ENCODE data around the gene NXPH3.

DNA sequence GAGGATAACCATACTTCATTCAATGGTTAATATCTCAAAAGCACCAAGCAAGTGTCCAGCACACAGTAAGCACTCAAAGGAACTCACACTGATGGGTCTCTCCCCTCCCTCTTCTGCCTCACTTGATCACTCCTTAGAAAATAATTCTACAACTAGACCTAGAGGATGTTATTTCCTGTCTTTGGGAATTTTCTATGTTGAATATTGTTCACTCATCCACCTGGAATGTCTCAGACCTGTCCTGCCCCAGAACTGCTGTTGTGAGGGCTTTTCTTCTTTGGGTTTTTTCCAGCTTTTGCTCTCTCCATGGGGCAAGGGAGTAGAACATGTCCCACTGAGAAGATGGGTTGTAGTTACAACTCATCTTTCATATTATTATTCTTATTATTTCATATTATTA lies 25.3 kb downstream of the NXPH3 start:
- TF ChIP-seq, protein P1, sequence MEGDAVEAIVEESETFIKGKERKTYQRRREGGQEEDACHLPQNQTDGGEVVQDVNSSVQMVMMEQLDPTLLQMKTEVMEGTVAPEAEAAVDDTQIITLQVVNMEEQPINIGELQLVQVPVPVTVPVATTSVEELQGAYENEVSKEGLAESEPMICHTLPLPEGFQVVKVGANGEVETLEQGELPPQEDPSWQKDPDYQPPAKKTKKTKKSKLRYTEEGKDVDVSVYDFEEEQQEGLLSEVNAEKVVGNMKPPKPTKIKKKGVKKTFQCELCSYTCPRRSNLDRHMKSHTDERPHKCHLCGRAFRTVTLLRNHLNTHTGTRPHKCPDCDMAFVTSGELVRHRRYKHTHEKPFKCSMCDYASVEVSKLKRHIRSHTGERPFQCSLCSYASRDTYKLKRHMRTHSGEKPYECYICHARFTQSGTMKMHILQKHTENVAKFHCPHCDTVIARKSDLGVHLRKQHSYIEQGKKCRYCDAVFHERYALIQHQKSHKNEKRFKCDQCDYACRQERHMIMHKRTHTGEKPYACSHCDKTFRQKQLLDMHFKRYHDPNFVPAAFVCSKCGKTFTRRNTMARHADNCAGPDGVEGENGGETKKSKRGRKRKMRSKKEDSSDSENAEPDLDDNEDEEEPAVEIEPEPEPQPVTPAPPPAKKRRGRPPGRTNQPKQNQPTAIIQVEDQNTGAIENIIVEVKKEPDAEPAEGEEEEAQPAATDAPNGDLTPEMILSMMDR (IDR thresholded peaks at IDR 0.05; ENCODE audit: low read depth, low read length) = no peak
- no peak for TF ChIP-seq EZH2phosphoT487 (IDR thresholded peaks at IDR 0.05; ENCODE audit: low read depth)
